Activated CD4-positive, alpha-beta T cell treated with anti-CD3 and anti-CD28 coated beads for 4 hours (primary cell): Measurements from ENCODE around the gene GMDS.

Experiments
- DNase-seq, 2 donors: peaks; one replicate each; pipeline ENCODE4 v3.0.0-alpha.2; 2020

The GMDS gene

DNA sequence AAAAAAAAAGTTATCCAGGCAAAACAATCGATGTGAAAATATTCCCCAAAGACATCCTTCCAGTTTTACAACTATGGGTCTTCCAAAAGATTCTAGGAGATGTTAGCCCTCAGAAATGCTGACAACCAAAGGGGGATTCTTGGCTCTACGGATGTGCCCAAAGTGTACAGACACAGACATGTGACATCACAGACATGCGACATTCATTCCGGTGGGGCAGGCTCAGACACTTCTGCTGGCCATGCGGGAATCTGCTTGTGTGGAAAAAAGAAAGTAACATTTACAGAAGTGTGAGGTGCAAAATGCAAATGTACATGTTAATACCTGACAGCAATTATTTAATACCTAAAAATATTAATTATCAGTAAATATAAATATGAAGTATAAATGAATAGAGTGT is 367.1 kb downstream of the GMDS start:
- DNase-seq: no peak

DNA sequence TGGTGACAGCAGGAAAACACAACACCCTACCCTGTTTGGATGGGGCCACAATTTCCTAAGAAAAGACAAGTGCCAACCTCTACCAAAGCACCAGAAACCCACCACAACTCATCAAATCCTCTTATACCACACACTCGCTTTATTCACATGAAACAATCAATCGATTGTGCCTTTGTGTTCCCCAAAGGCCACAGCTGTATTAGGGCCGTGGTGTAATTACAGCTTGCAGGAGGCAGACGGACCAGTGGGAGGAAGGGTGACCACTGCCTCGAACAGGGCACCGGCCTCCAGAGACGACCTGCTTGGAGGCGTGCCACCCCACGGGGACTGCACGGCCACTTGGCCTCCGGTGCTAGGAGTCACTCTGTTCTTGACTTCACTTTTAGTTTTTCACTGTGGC is 371.6 kb downstream of the GMDS start:
- no peak for DNase-seq

DNA sequence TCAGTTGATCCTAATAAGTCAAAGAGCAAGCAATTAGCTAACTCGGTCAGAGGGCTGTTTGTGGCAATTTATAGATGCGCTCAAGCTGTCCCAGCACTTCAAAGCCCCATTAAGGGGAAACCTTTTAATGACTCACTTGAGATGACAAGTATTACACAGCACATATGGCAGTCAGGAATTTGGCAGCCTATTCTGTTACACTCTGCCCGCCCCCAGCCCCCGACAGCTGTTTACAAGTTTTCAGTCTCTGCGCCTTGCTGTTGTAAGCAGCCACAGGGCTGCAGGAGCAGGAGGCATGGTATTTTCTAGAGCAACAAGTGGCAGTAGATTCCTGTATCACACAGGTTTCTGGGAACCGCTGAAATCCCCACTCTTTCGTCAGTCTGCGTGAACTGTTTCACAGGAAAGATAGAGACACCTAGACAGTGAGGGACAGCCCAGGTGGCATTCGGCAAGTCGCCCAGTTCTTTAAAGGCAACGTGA is 372.7 kb downstream of the GMDS start:
- DNase-seq: no peak

DNA sequence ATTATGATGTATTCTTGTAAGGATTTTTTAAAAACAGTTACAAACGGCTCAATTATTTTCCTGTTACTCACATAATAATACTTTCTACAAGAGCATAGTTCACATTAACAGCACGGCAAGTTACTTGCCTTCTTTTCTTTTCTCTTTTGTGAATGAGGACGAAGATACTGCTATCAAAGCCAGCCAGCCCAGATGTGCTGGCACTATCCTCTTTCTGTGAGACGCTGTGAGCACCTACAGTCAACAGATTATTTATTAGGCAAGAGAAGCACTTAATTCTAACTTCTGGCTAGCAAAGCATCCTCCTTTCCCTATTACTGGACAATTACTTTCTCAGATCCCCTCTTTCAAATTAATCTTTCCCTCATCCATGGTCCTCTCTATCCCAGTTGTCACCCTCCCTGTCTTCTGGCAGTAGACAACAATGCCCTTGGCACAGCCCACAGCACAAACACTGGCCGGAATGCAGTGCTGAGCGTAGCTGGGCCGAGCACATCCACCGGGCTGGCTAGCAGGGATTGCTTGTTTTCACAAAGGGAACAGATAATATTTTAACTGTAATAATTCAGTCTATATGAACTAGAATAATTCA is 373.6 kb downstream of the GMDS start:
- DNase-seq: no peak

DNA sequence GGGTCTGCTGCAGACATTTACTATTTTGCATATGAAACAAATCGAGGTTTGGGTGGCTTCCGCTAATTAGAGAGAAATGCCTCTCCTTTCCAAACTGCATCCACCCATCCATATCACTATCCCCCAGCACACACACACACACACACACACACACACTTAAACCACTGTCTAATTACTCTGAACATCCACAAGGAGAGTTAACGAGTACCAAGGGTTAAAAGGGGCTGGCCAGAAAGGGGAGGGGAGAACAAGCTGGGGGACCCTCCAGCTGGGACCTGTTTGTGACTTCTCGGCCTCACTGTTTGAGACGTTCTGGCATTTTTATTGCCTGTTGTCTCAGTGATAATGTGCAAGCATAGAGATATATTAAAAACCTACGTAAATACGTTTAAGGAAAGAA is 374.5 kb downstream of the GMDS start:
- no peak for DNase-seq

DNA sequence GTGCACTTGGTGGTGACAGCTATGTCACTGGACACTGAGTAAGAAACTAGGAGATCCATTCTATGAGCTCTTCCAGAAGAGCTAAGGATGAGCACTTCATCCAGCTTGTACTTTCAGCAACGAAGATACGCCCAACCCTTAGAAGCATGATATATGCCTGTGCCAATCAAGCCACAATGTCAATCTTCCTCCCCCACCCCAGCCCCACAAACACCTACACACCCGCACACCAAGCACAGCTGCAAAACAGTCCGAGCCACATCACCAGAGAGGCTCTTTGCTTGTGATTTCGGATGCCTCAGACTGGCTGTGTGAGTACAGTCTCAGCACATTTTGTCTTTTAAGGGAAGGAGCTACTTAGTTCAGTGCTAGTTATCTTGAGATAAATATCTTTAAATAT is 375.2 kb downstream of the GMDS start:
- no peak for DNase-seq

DNA sequence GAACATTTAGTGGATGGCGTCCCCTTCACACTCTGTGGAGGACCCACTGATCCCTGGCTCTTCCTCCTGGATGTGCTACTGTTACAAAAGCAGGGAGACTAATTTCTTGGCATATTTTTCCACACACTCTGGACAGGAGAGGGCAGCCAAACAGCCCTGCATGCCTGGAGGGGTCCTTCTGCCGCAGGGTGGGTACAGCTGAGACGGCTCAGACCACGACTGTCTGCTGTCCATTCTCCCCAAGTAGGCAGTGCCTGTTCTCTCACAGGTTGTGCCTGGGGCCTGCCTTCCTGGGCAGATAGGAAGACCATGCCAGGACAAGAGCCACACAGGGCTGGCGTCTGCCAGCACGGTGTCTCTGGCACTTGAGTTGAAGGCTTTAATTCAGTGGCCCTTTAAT is 375.6 kb downstream of the GMDS start:
- DNase-seq: no peak

DNA sequence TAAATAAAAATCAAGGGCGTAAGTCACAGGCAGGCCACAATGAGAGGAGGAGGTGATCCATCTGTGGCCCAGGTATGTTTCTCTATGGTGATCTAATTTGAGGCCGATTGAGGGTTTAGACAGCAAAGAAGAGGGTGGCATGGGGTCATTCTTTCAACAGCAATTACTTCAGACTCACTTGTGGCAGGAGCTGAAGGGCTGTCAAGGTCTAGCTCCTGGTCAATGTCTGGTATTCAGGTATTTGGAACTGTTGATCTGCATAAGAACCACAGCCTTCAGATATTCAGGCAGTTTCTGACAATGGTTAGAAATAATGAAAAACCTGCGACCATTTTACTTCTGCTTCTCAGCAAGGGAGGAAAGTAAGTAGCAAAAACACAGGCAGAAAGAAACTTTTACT is 376.1 kb downstream of the GMDS start:
- DNase-seq: no peak

DNA sequence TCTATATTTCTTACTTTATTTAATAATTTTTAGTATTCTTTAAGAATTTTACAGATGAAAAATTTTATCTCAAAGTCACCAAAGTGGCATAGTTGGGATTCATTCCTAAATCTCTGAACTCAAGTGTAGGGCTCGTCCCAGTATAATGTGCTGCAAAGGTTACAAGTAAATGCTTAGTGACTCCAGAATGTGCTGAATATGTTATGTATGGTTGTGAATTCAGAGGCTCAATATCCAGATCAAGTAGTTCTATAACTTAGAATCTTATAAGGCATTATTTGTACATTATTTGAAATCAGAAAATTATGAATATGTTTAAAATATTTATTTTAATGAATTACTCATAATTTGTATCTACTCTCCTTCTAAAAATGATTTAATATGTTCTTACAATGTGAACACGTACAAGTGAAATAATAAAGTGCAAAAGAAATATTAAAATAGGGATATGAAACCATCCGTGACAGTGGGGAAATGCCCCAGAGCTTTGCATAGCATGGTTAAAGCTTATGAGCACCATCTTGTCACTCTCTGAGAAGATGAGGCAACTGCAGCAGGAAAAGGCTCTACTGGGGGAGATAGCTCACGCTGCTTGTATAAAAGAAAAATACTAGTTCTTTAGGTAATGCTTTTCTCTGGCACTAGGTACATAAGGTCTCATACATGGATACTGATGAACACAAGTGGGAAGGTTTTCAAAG is 376.7 kb downstream of the GMDS start:
- DNase-seq: no peak

DNA sequence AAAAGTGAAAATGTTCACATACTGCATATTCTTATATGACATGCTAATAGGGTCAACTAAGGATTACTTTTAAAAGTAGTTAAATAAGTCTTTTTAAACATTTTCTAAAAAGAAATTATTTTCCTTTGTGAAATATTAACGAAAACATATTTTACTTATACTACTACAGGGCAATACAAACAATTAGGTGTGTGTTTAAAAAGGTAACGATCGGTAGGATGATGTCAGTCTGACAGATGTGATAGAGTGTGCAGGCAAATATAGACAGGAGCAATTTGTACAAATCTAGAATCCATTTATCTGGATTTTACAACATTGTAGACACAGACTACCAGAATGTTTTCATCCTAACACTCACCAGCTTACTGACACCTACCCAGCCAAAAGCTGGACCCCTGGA is 378.2 kb downstream of the GMDS start:
- DNase-seq: no peak

DNA sequence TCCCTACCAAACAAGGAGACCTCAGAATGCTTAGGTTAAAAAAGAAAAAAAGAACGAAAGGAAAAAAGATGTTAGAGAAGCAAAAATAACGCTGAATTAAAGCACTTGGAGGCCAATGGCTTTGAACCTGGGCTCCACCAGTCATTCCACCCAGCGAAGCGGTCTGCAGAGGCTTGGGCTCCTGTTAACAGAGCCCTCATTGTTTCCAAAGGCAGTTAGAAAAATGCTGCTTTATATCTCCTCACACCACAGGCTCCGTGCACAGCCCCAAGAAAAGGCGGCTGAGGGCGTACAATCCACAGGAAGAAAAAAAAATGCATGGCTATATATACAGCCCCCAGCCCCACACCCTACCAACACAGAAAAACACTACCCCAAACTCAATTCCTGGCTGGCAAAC is 379.8 kb downstream of the GMDS start:
- DNase-seq: no peak

DNA sequence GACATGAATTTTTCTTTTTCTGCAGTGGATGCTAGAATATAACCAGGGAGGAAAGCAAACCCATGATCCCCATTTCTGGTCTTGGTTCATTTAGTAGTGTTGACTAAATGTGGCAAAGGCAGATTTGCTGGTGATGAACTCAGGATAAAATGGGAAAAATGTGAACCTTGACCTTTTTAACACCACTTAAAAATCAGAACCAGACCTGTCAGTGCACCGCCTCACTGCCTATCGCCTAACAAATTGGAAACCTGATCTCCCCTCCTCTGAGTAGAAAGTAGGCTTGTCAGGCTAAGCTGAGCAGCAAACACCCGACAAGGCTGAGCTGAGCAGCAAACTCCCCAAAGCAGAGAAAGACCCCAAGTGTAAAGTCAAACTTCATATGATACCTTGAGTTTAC is 380.9 kb downstream of the GMDS start:
- no peak for DNase-seq

DNA sequence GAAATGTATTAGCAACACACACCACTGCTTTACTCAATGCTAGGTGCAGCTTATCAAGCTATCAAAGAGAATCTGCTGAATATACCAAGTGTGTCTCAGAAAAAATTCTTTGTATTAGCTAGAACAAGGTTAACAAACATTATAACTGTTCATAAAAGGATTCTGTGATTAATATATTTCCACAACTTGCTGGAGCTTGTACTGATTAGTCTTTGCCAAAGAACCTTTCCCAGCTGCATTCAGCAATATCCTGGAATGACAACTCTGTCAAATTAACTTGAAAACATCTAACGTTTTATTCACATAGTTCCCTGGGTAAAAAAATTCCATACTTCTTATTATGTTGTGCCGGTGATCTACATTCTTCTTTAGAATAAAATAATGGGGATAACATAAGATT is 383.0 kb downstream of the GMDS start:
- no peak for DNase-seq

DNA sequence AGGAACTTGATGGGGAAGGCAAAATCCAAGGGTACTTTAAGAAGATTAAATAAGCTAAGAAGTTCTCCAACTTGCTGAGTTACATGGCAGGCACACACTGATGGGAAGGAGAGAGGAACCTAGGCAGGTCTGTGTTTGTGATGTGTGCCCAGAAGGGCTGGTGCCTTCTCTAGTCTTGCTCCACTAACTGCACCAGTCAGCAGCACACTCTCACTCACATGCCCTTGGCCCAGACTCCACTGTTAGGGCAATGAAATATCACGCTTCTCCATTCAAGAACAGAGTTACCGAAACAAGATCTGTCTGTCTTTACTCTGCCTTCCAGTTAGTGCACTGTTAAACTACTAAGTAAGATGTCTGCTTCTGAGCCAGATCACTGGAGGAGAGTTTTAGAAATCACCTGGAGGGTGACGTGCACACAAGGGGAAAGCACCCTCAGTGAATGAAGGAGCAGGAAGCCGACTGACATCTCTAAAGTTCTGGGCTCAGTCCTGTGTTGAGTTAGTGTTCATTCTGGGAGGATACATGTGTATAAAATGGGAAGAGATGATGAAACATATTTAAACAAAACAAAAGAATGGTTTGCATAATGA is 384.6 kb downstream of the GMDS start:
- no peak for DNase-seq

DNA sequence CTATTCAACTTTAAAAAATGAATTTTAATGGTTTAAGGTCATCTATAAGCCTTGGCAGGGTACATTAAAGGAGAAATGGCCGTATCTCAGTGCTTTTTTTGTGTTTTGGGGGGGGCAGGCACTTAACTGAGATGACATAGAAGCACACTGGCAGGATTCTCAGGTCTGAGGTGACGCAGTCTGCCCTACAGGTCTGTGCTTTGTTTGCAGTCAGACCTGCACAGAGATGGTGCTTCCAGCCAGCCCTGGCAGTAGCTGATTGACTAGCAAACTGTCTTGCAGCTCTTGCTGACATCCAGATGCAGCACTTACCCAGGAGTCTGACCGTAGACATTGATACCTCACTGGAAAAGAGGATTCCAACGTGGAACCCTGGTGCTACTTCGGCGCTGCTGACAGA is 386.5 kb downstream of the GMDS start:
- no peak for DNase-seq

DNA sequence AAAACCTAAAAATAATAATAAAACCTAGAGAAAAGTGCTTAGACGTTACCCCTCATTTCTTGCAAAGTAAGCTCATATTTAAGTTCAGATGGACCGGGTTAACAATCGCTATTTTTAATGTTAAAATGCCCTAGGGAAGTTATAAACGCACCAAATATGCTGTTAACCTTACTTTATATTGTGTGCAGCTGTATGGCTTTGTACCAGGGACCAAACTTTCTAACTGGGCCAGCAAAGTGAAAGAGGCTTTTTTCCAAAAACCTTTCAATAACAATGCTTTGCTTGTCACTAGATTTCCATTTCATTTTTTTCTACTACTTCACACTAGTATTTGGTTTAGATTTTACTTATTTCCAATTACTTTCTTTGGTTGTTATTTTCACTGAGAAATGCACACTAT is 387.2 kb downstream of the GMDS start:
- no peak for DNase-seq

DNA sequence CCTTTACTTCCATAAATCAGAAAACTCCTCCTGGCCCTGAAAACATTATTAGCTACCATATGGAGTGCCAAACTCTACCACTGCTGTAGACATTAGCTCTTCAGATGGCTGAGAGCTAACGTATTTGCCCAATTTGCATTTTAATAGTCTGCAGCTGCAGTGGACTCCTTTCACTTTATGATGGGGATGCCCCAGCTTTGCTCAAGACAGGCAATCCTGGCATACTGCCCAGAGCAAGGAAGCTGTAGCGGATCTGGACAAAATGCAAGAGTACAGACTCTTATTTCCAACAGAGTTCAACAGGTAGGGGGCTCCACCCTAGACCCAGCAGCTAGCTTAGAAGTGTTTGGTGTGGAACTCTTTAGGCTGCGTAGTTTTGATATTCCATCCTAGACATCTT is 389.0 kb downstream of the GMDS start:
- no peak for DNase-seq

DNA sequence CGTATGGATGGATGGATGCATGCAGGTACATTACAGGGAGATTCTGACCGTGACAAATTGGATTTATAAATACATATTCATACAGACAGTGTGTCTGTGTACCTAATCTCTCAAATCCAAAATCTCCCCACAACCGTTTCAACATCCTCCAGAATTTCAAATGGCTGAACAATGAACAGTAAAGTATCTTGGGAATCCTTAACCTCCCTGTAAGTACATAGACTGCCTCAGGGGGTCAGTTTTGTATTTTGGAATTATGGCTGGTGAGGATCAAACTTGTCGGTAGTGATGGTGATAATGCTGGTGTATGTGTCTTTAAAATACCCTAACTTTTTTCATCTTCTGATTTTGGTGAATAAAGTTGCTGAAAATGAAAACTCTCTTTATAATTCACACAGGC is 389.5 kb downstream of the GMDS start:
- DNase-seq: no peak

DNA sequence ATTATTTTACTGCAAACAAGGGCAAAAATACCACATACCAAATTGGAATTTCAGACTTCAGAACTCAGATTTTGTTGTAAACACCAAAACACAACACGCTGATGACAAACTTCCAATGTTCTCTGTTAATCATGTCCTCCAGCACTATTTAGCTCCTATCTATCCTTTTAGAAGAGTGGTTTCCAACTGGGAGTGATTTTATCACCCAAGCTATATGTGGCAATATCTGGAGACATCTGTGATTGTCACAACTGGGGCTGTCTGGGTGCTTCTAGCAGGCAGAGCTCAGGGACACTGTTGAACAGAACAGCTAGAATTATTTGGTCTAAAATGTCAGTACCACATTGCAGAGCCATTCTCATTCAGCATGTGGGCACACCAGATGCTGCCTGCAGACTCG is 391.1 kb downstream of the GMDS start:
- DNase-seq: no peak

DNA sequence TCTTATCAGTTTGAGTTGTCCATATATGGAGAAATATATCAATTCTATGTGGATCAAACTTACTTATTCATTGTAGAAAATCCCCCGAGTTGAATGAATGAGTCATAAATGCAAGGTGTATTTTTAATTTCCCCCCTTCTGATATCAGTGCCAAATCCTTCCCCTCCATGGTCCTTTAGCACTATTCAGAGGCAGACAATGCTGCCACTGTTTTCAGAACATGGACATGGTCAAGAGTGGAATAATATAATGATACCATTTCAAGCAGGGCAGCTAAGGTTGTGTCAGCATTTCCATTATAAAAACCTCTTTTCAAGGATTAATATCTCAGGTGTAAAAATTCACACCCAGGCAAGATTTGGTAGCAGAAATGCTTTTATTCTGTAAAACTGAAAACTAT is 391.6 kb downstream of the GMDS start:
- no peak for DNase-seq

DNA sequence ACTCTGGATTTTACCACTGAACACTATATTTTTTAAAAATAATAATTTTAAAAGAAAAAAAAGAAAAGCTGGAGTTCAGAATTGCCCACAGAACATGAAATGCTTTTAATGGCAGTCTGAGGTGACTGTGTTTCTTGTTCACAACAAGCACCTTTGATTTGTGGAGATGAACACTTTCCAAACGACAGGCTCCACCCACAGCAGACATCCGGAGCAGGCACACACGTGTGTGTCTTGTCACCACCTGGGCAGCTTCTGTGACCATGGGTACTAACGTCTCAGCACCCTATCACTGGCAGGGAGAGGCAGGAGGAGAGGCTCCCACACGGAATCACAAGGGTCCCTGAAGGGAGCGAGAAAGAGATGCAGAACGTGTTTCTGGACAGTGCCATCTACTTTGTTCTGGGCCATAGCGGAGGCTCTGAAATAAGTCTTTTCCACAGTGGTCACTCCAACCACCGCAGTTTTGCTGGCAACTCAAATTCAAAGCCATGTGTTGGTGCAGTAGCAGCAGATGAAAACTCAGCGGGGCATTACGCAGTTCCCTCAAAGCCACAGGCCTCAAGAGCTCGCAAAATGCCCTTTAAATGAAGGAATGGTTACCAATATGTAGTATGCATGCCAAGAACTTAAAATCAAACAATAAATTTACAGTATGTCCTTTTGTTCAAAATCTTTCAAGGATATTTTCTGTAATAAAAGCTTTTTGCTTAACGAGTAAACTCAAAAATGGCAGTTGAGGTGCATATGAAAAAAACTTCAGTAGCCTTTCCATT is 393.5 kb downstream of the GMDS start:
- no peak for DNase-seq

DNA sequence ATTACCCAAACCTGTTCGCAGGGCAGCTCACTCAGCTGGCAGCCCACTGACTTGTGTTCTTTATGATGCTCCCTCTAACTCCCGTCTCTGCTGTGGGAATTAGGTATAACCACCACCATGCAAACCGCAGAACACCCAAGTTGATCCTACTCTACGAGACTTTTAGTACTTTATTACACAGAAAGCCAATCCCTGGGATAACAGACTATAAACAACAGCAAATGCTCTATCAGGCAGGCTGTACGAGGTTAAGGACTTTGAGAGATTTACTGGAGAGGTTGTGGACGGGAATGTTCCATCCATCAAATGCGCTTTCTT is 394.6 kb downstream of the GMDS start:
- no peak for DNase-seq

DNA sequence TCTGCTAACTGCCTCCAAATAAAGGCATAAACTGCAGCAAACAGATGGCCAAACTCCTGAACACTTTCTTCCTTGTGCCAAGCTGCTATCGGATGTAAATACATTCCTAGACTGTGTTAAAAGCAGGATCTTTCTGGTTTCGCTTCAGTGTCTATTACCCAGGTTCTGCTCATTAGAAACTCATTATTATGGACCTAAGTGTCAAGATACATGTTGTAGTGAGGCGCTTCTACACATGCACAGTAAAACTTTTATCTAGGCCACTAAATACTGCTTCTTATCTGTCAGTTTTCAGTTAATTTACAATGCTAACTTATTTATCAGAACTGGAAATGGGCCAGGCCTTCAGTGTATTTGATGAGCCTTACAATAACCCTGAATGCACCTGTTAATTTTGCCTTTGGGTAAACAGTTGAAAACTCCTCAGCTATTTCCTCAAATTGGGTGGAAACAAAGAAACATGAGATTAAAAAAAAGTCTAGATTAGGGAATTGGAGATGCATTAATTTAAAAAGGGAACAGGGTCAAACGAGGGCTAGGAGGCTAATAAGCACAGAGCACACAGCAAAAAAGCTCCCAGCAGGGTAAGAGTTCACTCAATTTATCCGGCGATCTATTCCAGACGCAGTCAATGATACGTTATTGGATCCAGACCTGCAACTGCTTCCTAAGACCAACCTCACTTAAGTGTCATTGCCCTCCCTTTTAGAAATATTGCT is 395.1 kb downstream of the GMDS start:
- DNase-seq: no peak
